GM19324 (cell line): Measurements from ENCODE around the gene TAX1BP1.
"Not testable (repeated sequence)": the region's sequence is repeated elsewhere in the genome, so short reads cannot be mapped to it uniquely, and the experiment has no call there.

Experiments
- ATAC-seq: cut with Tn5 transposase; IDR thresholded peaks from one replicate; pipeline ENCODE4 v1.9.1; 2021; ENCODE audit warnings: mild to moderate bottlenecking, moderate library complexity; ENCODE audit not compliant: unreplicated experiment, low FRiP score

The TAX1BP1 gene

GRCh38 chr7:27840760-27841364 is 100.9 kb downstream of the TAX1BP1 start:
- ATAC-seq = no peak

DNA sequence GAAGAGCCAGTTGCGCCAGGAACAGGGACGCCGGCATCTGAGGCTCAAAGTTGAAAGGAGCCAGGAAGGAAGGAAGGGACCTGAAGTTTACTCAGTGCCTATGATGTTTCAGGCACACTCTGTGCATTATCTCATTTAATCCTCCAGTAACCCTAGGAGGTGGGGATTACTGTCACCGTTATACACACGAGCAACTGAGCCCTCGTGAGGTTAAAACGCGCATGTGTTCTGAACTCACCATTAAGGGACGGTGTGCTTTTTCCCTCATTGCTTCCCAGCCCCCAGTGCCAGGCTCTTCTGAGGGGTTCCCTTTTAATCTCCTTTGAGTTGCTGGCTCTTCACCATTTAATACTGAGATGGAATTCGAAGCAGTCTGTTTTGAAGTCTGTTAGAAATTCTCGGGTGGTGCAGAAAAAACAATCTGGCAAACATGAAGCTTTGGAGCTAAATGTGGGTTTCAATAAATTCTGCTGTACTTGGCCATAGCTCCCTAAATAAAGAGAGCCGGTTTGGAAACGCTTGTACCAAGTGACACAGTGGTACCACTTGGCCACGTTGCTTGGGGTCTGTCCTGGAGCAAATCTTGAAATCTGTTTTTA is 102.2 kb downstream of the TAX1BP1 start:
- ATAC-seq = no peak

DNA sequence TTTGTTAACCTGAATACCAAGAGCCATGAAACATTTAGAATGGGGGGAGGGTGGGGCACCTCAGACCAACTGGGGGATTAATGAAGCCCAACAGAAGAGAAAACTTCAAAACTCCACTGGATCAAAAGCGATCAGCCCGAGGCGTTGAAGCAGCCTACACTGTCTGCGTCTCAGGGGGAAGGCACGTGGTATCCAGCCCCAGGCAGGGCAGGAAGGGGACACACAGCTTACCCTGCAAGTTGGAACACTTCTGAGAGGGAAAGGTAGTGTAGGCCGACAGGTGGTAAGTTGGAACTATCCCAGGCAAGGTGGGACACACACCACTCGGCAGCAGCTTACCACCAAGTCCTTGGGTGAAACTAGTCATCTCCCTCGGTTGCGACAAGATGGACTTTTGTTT is 102.9 kb downstream of the TAX1BP1 start:
- ATAC-seq = no peak

DNA sequence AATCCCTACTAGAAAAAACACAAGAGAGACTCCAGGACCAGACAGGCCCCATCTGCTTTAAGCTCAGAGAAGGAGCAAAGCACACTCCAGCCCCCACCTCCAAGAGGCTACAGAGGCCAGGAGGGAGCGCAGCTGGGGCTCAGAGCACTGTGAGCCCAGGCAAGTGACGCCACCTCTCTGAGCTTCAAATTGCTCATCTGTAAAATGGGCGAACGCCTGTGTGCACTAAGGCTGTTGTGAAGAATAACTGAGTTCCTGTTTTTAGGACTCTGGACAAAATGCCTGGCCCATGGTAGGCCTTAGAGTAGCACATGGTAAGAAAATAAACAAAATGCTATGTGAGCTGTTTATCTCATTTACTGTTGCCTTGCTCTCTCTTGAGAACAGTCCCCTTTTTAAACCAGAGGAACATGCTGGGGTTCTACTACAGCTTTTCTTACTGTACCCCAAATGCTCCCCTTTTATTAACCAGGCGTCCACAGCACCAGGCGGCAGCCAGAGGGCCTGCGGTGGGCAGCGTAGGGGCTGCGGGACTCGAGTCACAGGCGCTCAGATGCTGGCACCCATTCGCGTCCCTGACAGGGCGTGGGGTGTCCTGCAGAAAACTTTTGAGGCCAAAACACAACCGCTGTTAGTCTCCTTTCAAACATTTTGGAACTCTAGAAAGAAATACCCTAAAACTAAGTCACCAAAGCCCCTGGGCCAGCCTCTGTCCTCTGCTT is 103.8 kb downstream of the TAX1BP1 start:
- ATAC-seq = no peak

- ATAC-seq = no peak
Observed at GRCh38 chr7:27846388-27846787, 106.4 kb downstream of the TAX1BP1 start.

GRCh38 chr7:27850531-27850930 is 110.6 kb downstream of the TAX1BP1 start:
- ATAC-seq = no peak

- ATAC-seq = not testable (repeated sequence)
Observed at GRCh38 chr7:27856703-27857485, 116.9 kb downstream of the TAX1BP1 start.

DNA sequence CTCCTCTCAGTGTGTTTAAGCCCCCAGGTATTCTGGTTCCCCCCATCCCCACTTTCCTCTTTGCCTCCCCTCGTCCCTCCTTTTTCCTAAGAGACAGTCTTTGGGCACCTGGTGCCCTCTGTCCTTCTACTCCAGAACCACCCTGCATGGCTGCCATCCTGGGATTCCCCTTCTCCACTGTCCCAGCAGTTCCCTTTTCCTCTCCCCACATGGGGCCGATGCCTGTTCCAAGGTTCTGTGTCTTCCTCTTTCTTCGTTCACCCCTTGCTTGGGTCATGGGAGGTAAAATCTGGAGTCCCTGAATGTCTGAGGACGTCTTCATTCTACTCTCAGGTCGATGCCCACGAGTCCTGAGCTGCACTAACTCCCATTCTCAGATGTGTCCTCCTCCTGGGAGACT is 120.8 kb downstream of the TAX1BP1 start:
- ATAC-seq = no peak

- no peak for ATAC-seq
Observed at GRCh38 chr7:27861747-27862146, 121.8 kb downstream of the TAX1BP1 start.

DNA sequence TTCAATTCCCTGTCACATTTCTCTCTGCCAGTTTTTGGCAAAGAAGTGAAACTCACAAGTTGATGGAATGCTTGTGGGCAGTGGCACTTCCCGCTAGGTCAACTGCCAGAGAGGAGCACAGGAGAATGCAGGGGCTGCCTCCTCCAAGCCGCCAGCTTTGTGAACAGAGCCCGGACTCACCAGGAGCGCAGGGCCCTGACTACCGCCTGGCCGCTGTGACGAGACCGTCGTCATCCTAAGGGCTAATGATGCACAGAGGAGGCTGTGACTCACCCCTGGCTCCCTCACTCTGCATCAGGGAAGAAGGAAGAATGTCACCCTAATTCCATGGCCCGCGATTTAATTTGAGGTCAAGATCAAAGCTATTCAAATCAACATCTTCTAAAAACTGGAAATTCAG is 123.9 kb downstream of the TAX1BP1 start:
- ATAC-seq = no peak

DNA sequence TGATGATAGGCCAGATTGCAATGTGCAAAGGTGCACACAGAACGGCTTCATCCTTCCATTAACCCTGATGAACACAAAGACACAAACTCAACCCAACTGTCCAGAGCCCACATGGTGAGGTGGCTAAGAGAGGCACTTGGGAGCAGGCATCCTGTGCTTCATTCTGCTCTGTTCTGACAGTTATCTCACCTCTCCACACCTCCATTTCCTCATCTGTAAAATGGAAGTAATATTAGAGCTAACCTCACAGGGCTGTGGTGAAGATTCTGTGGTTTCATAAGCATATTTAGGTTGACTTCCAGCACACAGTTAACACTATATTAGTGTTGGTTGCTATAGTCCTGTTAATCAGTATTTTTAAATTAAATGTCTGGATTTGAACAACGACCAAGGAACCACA is 126.3 kb downstream of the TAX1BP1 start:
- ATAC-seq = no peak

GRCh38 chr7:27866828-27867672 is 127.1 kb downstream of the TAX1BP1 start:
- no peak for ATAC-seq

DNA sequence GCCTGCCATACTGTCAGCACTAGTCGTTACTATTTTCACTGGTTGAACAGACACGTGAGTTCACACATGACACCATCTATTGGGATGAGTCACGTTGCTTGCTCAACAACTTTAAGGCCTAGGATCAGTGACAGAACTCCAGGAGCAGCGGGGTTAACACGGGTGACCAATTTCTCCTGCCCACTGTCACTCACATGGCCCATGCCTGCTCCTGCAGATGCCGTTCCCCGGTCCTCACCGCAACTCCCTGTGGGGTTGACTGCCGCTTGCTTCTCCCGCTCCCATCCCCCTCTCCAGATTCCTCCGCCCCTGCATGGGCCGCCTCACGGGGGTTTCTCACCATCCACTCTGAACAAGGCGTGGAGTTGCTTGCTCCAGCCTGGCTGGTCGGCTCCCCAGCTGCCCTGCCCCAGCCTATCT is 128.2 kb downstream of the TAX1BP1 start:
- ATAC-seq = no peak

GRCh38 chr7:27869056-27869455 is 129.1 kb downstream of the TAX1BP1 start:
- ATAC-seq = no peak

GRCh38 chr7:27870595-27870994 is 130.6 kb downstream of the TAX1BP1 start:
- ATAC-seq = no peak

DNA sequence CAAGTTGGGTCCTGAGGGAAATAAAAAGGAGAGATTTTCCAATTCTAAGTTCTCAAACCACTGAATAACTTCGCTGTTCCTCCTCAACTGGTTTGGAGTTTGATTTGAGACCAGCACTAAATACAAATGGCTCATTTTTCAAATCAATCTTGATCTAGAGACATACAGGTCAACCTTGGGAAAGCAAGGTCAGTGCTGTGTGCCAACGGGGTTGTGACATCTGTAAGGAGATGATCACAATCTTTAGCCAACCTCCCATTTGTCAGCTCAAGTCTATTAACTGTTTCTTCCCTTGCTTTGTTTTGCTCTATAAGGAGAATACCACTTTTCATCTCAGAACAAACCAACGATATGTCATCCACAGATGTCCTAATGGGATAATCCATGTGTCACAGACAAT is 131.1 kb downstream of the TAX1BP1 start:
- no peak for ATAC-seq

- no peak for ATAC-seq
Observed at GRCh38 chr7:27871866-27872265, 131.9 kb downstream of the TAX1BP1 start.

DNA sequence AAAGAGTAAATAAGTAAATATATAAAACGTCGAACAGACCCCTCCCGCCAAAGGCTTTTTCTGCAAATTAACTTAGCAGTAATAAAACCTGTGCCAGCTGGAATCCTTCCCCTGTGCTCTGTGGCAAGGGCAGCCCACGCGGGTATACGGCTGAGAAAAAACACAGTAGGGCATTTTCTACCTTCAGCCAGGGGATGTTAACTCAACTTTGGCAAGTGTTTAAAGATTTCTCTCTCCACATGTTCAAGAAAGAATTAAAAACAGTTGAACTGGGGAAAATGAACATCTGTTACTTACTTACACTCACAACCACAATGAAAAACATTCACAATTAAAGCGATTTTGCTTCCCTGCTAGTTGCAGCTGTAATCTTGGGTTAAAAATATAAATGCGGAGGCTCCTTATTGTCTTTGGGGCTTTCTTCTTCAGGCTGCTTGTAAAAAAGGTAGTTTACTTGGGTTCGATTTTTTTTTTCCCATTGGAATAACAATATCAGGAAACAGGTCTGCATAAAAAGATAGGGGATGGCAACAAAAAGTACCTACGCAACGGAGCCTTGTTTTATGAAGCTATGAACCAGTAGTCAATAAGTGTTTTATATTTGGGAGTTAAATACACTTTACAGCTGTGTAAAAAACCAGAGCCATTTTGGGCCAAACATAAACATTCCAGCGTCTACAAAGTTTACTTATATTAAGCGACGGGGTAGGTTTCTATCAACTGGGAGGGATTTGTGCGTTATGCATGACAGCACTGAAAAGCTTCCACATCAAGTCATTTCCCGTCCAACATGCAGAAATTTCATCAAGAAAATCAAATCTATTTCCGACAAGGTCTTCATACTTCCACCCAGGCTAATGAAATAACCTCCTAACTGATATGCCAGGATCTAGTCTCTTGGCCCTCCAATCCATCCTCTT is 132.7 kb downstream of the TAX1BP1 start:
- no peak for ATAC-seq
